Measurements from ENCODE around the gene NLRP12. TPM values are rescaled to one million over a fixed set of nuclear protein-coding genes. Genes with fewer than 3 reads are reported as not detected.

The NLRP12 gene
- total and polyA plus RNA-seq, 10 of the 15 experiments (the other 5 are each of a cell fraction or from before 2014, with no cell fraction given), result not detected

- TF ChIP-seq E2F8 (IDR thresholded peaks at IDR 0.05; ENCODE audit: low read depth, partially characterized antibody), result no peak
- no peak for TF ChIP-seq JUNB (IDR thresholded peaks at IDR 0.05)
- TF ChIP-seq MAX (IDR thresholded peaks at IDR 0.05; ENCODE audit: low read depth, low read length), result no peak
Observed at GRCh38 chr19:53865523-53865917, 41.4 kb upstream of the NLRP12 start (continued).

- RAD21 ChIA-PET (ENCODE audit: unreplicated experiment), result no interaction called here
- in situ Hi-C loops (cut with MboI), result no loop called here
- FAIRE-seq, result no peak
- no peak for TF ChIP-seq NR2C1 (IDR thresholded peaks at IDR 0.05)
- TF ChIP-seq RELB (IDR thresholded peaks at IDR 0.05; ENCODE audit: low read depth), result no peak
- no peak for TF ChIP-seq RCOR1 (conservative IDR thresholded peaks at IDR 0.05; ENCODE audit: low read depth, low read length)
- TF ChIP-seq ZNF24 (IDR thresholded peaks at IDR 0.05), result no peak
- TF ChIP-seq MYC (IDR thresholded peaks at IDR 0.05; ENCODE audit: insufficient read depth, insufficient read length, insufficient replicate concordance, low read length, severe bottlenecking), result no peak
- no peak for TF ChIP-seq MEF2B (IDR thresholded peaks at IDR 0.05; ENCODE audit: partially characterized antibody, poor library complexity, severe bottlenecking)
- TF ChIP-seq IKZF2 (IDR thresholded peaks at IDR 0.05), result no peak
- no peak for TF ChIP-seq ZNF274 (IDR thresholded peaks at IDR 0.05; ENCODE audit: insufficient read depth, insufficient read length)
- TF ChIP-seq CHD2 (IDR thresholded peaks at IDR 0.05; ENCODE audit: borderline replicate concordance, low read depth, low read length), result no peak
- TF ChIP-seq PRDM15 (CRISPR knock-in tag; IDR thresholded peaks at IDR 0.05), result no peak
- no peak for TF ChIP-seq NFYA (IDR thresholded peaks at IDR 0.05; ENCODE audit: borderline replicate concordance, low read depth, low read length)
Observed at GRCh38 chr19:53864308-53864836, 40.3 kb upstream of the NLRP12 start.

More at GRCh38 chr19:53864308-53864836, 40.3 kb upstream of the NLRP12 start:
- H4K20me1 ChIP-seq (ENCODE audit: control insufficient read depth, insufficient read depth), result no peaks in the 10 kb centered on the region
- H3K27me3 ChIP-seq (replicated peaks in 1 of 2; ENCODE audit: control insufficient read depth in 2 of 2, insufficient read depth in 2 of 2, low read length in 1 of 2), result no peaks in the 10 kb centered on the region
- H3K4me1 ChIP-seq (ENCODE audit: control insufficient read depth, insufficient read depth, low read length), result no peaks in the 10 kb centered on the region
- DNase-seq (ENCODE audit: low read depth, low spot score) (no peak), ATAC-seq (no peak)
- intact Hi-C loops (cut with micrococcal nuclease; ENCODE audit: unreplicated experiment), result no loop called here
- POLR2A ChIA-PET, result no interaction called here
- H3K9ac ChIP-seq (ENCODE audit: control insufficient read depth, insufficient read depth, low read length), result no peak overlapping the region
- no peak overlapping the region for H3K4me3 ChIP-seq
- CTCF ChIA-PET, result no interaction called here
- 14% methylated on average over 6 of the region's 6 CpGs for WGBS (ENCODE audit: insufficient coverage, insufficient replicate concordance, low lambda C conversion rate, missing lambda C conversion rate)
- no TSS peak for BruUV-seq (replicated peaks)
- H3K27ac ChIP-seq (ENCODE audit: control insufficient read depth, insufficient read depth), result no peak overlapping the region
- no peak overlapping the region for H2AFZ ChIP-seq (ENCODE audit: control insufficient read depth, low read depth, low read length)
- no peaks in the 10 kb centered on the region for H3K36me3 ChIP-seq (ENCODE audit: control insufficient read depth in 2 of 2, insufficient read depth in 2 of 2, low read length in 1 of 2)
- SMC1A ChIA-PET (ENCODE audit: uncharacterized antibody, unreplicated experiment), result no interaction called here
- H3K9me3 ChIP-seq (replicated peaks; ENCODE audit: control insufficient read depth, insufficient read depth, low read length), result no peaks in the 10 kb centered on the region; the same call in 2 of the 3 replicates
- H3K4me2 ChIP-seq (ENCODE audit: control insufficient read depth, insufficient read depth), result no peak overlapping the region
- H3K79me2 ChIP-seq (ENCODE audit: control insufficient read depth, insufficient read depth, low read length), result no peaks in the 10 kb centered on the region

Measured in GM12878 (cell line).